ENCODE data around the gene SRPX.

GRCh38 chrX:38206542-38206941, 14.1 kb downstream of the SRPX start:
- TF ChIP-seq CTCF (IDR thresholded peaks at IDR 0.05; ENCODE audit: poor library complexity) (no peak), EZH2 (IDR thresholded peaks at IDR 0.05; ENCODE audit: borderline replicate concordance) (no peak)
